GM21381 (cell line): ENCODE measurements around the gene ZNF185.

Source experiments
- ATAC-seq: cut with Tn5 transposase; IDR thresholded peaks from one replicate; pipeline ENCODE4 v1.9.1; 2021; ENCODE audit warnings: mild to moderate bottlenecking, moderate library complexity; ENCODE audit not compliant: unreplicated experiment

Gene ZNF185

GRCh38 chrX:152895121-152895520 lies 2.7 kb upstream of the ZNF185 start:
- ATAC-seq: no peak

- ATAC-seq: no peak
Measured at GRCh38 chrX:152895724-152896420, 2.0 kb upstream of the ZNF185 start.

- no peak for ATAC-seq
Measured at GRCh38 chrX:152896450-152896849, 1.4 kb upstream of the ZNF185 start.

- ATAC-seq: no peak
Measured at GRCh38 chrX:152898442-152898841, 575 bp downstream of the ZNF185 start.

- ATAC-seq: no peak
Measured at GRCh38 chrX:152899111-152899873, 1.4 kb downstream of the ZNF185 start.

- ATAC-seq: no peak
Measured at GRCh38 chrX:152899874-152900719, 2.2 kb downstream of the ZNF185 start.

GRCh38 chrX:152900937-152901445 lies 3.1 kb downstream of the ZNF185 start:
- ATAC-seq: no peak

GRCh38 chrX:152901816-152902501 lies 4.1 kb downstream of the ZNF185 start:
- no peak for ATAC-seq

- ATAC-seq: no peak
Measured at GRCh38 chrX:152902502-152902820, 4.6 kb downstream of the ZNF185 start.

- ATAC-seq: no peak
Measured at GRCh38 chrX:152903589-152903988, 5.7 kb downstream of the ZNF185 start.

- no peak for ATAC-seq
Measured at GRCh38 chrX:152904151-152905080, 6.5 kb downstream of the ZNF185 start.

- ATAC-seq: no peak
Measured at GRCh38 chrX:152905081-152905420, 7.2 kb downstream of the ZNF185 start.

- ATAC-seq: no peak
Measured at GRCh38 chrX:152907084-152907651, 9.3 kb downstream of the ZNF185 start.

- no peak for ATAC-seq
Measured at GRCh38 chrX:152908486-152908885, 10.6 kb downstream of the ZNF185 start.

GRCh38 chrX:152910018-152910417 lies 12.2 kb downstream of the ZNF185 start:
- ATAC-seq: peak; percentile 67

GRCh38 chrX:152912106-152912505 lies 14.2 kb downstream of the ZNF185 start:
- no peak for ATAC-seq

GRCh38 chrX:152912641-152913040 lies 14.8 kb downstream of the ZNF185 start:
- no peak for ATAC-seq

GRCh38 chrX:152913346-152913745 lies 15.5 kb downstream of the ZNF185 start:
- ATAC-seq: no peak

GRCh38 chrX:152913910-152914309 lies 16.0 kb downstream of the ZNF185 start:
- no peak for ATAC-seq
